ENCODE data around the gene ASB16. TPM values are rescaled to one million over a fixed set of nuclear protein-coding genes. Genes with fewer than 3 reads are reported as not detected.

Gene ASB16
- total and polyA plus RNA-seq, 2 donors (not counting 1 experiment from before 2014, with no cell fraction given), result not detected

GRCh38 chr17:44211281-44212265, 41.1 kb downstream of the ASB16 start:
- Histone ChIP-seq H3K79me2 (ENCODE audit: control insufficient read depth, insufficient read depth, low read length) (peaks cover 74% of the 10 kb centered on the region), H3K36me3 (replicated peaks in 1 of 2; ENCODE audit: control extremely low read depth in 1 of 2, control insufficient read depth in 1 of 2, extremely low read depth in 1 of 2, insufficient read depth in 2 of 2, low read length in 1 of 2) (peaks cover 2 to 79% of the 10 kb centered on the region in 2 experiments), H3K27me3 (replicated peaks in 1 of 4; ENCODE audit: control extremely low read depth in 1 of 4, control insufficient read depth in 3 of 4, insufficient read depth in 4 of 4, low read length in 3 of 4) (no peaks in the 10 kb centered on the region), H3K27ac (ENCODE audit: low read length in 2 of 2) (peak overlapping the region in 1 of 2 donors; percentile 6), H4K20me1 (ENCODE audit: control insufficient read depth, insufficient read depth, low read length, poor library complexity, severe bottlenecking) (peaks cover 38% of the 10 kb centered on the region), H3K4me3 (ENCODE audit: control extremely low read depth in 1 of 5, extremely low read depth in 1 of 5, insufficient read depth in 1 of 5, low read depth in 2 of 5, low read length in 4 of 5) (no peak overlapping the region), H3K9ac (ENCODE audit: low read length) (no peak overlapping the region), H2AFZ (ENCODE audit: insufficient read depth, low read depth, low read length, poor library complexity, severe bottlenecking) (no peak overlapping the region), H3K9me3 (ENCODE audit: control extremely low read depth in 1 of 3, control insufficient read depth in 2 of 3, insufficient read depth in 1 of 3, low read length in 2 of 3) (no peaks in the 10 kb centered on the region), H3K4me1 (ENCODE audit: control insufficient read depth in 2 of 2, insufficient read depth in 2 of 2, low read length in 2 of 2) (peaks cover 39 to 59% of the 10 kb centered on the region in 2 donors), H3K4me2 (replicated peaks; ENCODE audit: low read depth, low read length, poor library complexity, severe bottlenecking) (peak overlapping the region; percentile 68)
- Mint-ChIP-seq H3K27ac (peak overlapping the region; percentile 15), H3K27me3 (no peaks in the 10 kb centered on the region), H3K4me1 (peaks cover 54% of the 10 kb centered on the region), H3K9me3 (ENCODE audit: insufficient read depth) (no peaks in the 10 kb centered on the region), H3K4me3 (no peak overlapping the region)
- TF ChIP-seq EZH2 (IDR thresholded peaks at IDR 0.05; ENCODE audit: borderline replicate concordance, insufficient read depth, low read depth, low read length, poor library complexity, severe bottlenecking), result no peak
- TF ChIP-seq CTCF (IDR thresholded peaks at IDR 0.05), result no peak
- DNase-seq (no peak), ATAC-seq (ENCODE audit: low read depth) (no peak)
- ChIA-PET POLR2A (interaction anchor here (0.6 to 3.4 kb wide), 6 partner anchors 9 to 142 kb away, joined by 3 to 35 read pairs (median 6); partner anchors contain the start of genes GRN and UBTF), CTCF (interaction anchor here (0.9 to 6.2 kb wide), 16 partner anchors 9 to 151 kb away, joined by 3 to 98 read pairs (median 20); partner anchors contain the start of genes ATXN7L3, FAM171A2, GRN and SLC25A39)
- 94% methylated on average over 26 of the region's 30 CpGs for WGBS (ENCODE audit: insufficient coverage)
- intact Hi-C loops (cut with micrococcal nuclease), result loop anchor here (2.0 kb wide), 1 partner anchor 133 kb away; the partner anchor contains the start of gene GRN

All from B cell (primary cell).